WTC11 (cell line): Measurements from ENCODE around the gene GALNT12.

Experiments used
- CTCF ChIP-seq: fragments of 200-600 bp; IDR thresholded peaks from 2 replicates; pipeline ENCODE4 v1.8.0; 2022; ENCODE audit warnings: antibody characterized with exemption
- E2F4 ChIP-seq: sonication (generic); formaldehyde crosslinking; IDR thresholded peaks from 2 replicates; pipeline ENCODE4 v1.8.1; 2022; ENCODE audit warnings: low read depth, mild to moderate bottlenecking, moderate library complexity, missing genetic modification reagents, borderline replicate concordance
- ELF4 ChIP-seq: sonication (generic); formaldehyde crosslinking; IDR thresholded peaks from 2 replicates; pipeline ENCODE4 v1.8.1; 2022; ENCODE audit warnings: low read depth, mild to moderate bottlenecking, moderate library complexity, missing genetic modification reagents
- ESRRA ChIP-seq: sonication (generic); formaldehyde crosslinking; IDR thresholded peaks from 2 replicates; pipeline ENCODE4 v1.8.1; 2022; ENCODE audit warnings: mild to moderate bottlenecking, missing genetic modification reagents, borderline replicate concordance
- IRF1 ChIP-seq: sonication (generic); formaldehyde crosslinking; IDR thresholded peaks from 2 replicates; pipeline ENCODE4 v1.8.0; 2023; ENCODE audit warnings: missing genetic modification reagents
- JUN ChIP-seq: sonication (generic); formaldehyde crosslinking; IDR thresholded peaks from 2 replicates; pipeline ENCODE4 v1.8.0; 2023; ENCODE audit warnings: mild to moderate bottlenecking, missing genetic modification reagents

GRCh38 chr9:98869078-98869745 is 61.7 kb downstream of the GALNT12 start:
- TF ChIP-seq IRF1 (CRISPR knock-in tag): no peak
- no peak for TF ChIP-seq JUN (CRISPR knock-in tag)
- TF ChIP-seq CTCF: no peak
- TF ChIP-seq ESRRA (CRISPR knock-in tag): no peak
- no peak for TF ChIP-seq ELF4
- no peak for TF ChIP-seq E2F4 (CRISPR knock-in tag)
